ENCODE measurements around the gene ATP6V0C.

The ATP6V0C gene

GRCh38 chr16:2524339-2524938, 10.7 kb downstream of the ATP6V0C start:
- ChIA-PET POLR2A (ENCODE audit: low non-redundant PET) (no interaction called here), CTCF (interaction anchor here (0.5 kb wide), 1 partner anchor 501 kb away, joined by 4 read pairs; no protein-coding TSS in a partner anchor)
- TF ChIP-seq CTCF (conservative IDR thresholded peaks at IDR 0.05; ENCODE audit: low read depth), result no peak
- peak overlapping the region; percentile 95 for H3K27ac ChIP-seq
- no peak for DNase-seq (ENCODE audit: low spot score)

GRCh38 chr16:2526135-2526534, 12.4 kb downstream of the ATP6V0C start:
- CTCF ChIA-PET, result no interaction called here
- peak overlapping the region; percentile 48 for H3K27ac ChIP-seq
- POLR2A ChIA-PET (ENCODE audit: low non-redundant PET), result no interaction called here
- no peak for TF ChIP-seq CTCF (conservative IDR thresholded peaks at IDR 0.05; ENCODE audit: low read depth)
- DNase-seq (ENCODE audit: low spot score), result no peak

GRCh38 chr16:2527071-2527783, 13.5 kb downstream of the ATP6V0C start:
- H3K27ac ChIP-seq, result peak overlapping the region; percentile 48
- no peak for DNase-seq (ENCODE audit: low spot score)
- ChIA-PET POLR2A (ENCODE audit: low non-redundant PET) (no interaction called here), CTCF (no interaction called here)
- TF ChIP-seq CTCF (conservative IDR thresholded peaks at IDR 0.05; ENCODE audit: low read depth), result no peak

- POLR2A ChIA-PET (ENCODE audit: low non-redundant PET), result no interaction called here
- H3K27ac ChIP-seq, result no peak overlapping the region
- DNase-seq (ENCODE audit: low spot score), result no peak
- CTCF ChIA-PET, result no interaction called here
- TF ChIP-seq CTCF (conservative IDR thresholded peaks at IDR 0.05; ENCODE audit: low read depth), result no peak
Measured at GRCh38 chr16:2527784-2528100, 14.0 kb downstream of the ATP6V0C start.

- ChIA-PET POLR2A (ENCODE audit: low non-redundant PET) (no interaction called here), CTCF (no interaction called here)
- no peak for DNase-seq (ENCODE audit: low spot score)
- peak overlapping the region; percentile 91 for H3K27ac ChIP-seq
- no peak for TF ChIP-seq CTCF (conservative IDR thresholded peaks at IDR 0.05; ENCODE audit: low read depth)
Measured at GRCh38 chr16:2528161-2529060, 14.7 kb downstream of the ATP6V0C start.

- no peak for DNase-seq (ENCODE audit: low spot score)
- ChIA-PET CTCF (no interaction called here), POLR2A (ENCODE audit: low non-redundant PET) (no interaction called here)
- TF ChIP-seq CTCF (conservative IDR thresholded peaks at IDR 0.05; ENCODE audit: low read depth), result no peak
- peak overlapping the region; percentile 91 for H3K27ac ChIP-seq
Measured at GRCh38 chr16:2529061-2529931, 15.5 kb downstream of the ATP6V0C start.
